NCI-H2227 (cell line): Measurements from ENCODE around the gene ENTPD7.
"Not testable (repeated sequence)": the region's sequence is repeated elsewhere in the genome, so short reads cannot be mapped to it uniquely, and the experiment has no call there.

Experiments used
- DNase-seq: peaks from one replicate; lab custom pipeline; 2025; ENCODE audit not compliant: unreplicated experiment; lab: John Stamatoyannopoulos, UW

ENTPD7 gene

GRCh38 chr10:99742701-99743100, 83.4 kb downstream of the ENTPD7 start:
- DNase-seq = no peak

DNA sequence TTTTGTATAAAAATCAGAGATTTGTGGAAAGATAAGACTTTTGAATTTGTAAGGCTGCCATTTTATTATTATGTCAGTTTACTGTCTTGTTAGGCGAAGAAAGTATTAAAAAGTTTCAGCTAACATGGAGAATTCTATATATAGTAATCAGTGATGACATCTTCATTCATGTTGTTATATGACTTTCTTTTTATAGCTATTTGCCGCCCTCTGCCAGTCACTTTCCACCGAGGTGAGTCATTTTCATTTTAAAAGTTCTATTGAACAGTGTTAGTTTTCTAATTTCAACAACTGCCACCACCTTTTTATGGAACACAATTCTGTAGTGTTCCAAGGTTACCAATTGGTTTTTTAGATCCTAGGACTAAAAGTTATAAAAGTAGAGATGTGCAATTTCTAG, 84.5 kb downstream of the ENTPD7 start:
- DNase-seq = no peak

DNA sequence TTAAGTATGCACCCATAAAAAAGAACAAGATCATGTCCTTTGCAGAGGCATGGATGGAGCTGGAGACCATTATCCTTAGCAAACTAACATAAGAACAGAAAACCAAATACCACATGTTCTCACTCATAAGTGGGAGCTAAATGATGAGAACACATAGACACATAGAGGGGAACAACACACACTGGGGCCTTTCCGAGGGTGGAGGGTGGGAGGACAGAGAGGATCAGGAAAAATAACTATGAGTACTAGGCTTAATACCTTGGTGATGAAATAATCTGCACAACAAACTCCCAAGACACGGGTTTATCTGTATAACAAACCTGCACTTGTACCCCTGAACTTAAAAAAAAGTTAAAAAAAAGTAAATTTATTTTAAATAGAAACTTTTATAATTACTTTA, 86.9 kb downstream of the ENTPD7 start:
- not testable (repeated sequence) for DNase-seq

- no peak for DNase-seq
Observed at GRCh38 chr10:99748823-99749451, 89.6 kb downstream of the ENTPD7 start.

- no peak for DNase-seq
Observed at GRCh38 chr10:99750641-99751040, 91.3 kb downstream of the ENTPD7 start.

DNA sequence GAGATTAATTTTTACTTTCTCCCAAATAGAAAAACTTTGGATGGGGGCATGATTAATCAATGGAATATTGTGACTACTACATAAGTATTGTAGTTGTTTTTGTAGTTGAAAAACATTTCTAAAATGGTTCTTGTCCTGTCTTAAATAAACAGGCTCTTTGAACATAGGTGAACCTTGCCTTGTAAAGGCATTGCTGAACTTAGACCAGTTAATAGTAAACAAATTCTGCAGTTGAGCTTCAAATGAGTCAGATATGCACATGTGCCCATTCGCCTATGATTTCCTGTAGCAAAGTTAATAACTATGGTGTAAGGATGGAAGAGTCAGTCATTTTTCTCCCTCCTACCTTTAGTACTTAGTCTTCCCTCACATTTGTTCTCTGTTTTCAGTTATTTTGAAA, 95.4 kb downstream of the ENTPD7 start:
- DNase-seq = no peak
